Measurements from ENCODE around the gene REEP1.
"Not testable (repeated sequence)": the region's sequence is repeated elsewhere in the genome, so short reads cannot be mapped to it uniquely, and the experiment has no call there.

REEP1 gene

GRCh38 chr2:86223140-86223926 lies 114.1 kb downstream of the REEP1 start:
- no peak for DNase-seq

- DNase-seq, result peak; percentile 30
These were observed 116.3 kb downstream of the REEP1 start for GRCh38 chr2:86221066-86221684.

GRCh38 chr2:86219896-86220295 lies 117.5 kb downstream of the REEP1 start:
- no peak for DNase-seq

- no peak for DNase-seq
These were observed 119.3 kb downstream of the REEP1 start for GRCh38 chr2:86218124-86218523.

GRCh38 chr2:86216575-86217555 lies 120.6 kb downstream of the REEP1 start:
- no peak for DNase-seq

- no peak for DNase-seq
These were observed 123.0 kb downstream of the REEP1 start for GRCh38 chr2:86214503-86214832.

- no peak for DNase-seq
These were observed 123.5 kb downstream of the REEP1 start for GRCh38 chr2:86213699-86214502.

GRCh38 chr2:86213056-86213455 lies 124.4 kb downstream of the REEP1 start:
- DNase-seq, result no peak

GRCh38 chr2:86211796-86212188 lies 125.6 kb downstream of the REEP1 start:
- DNase-seq, result no peak

GRCh38 chr2:86211033-86211795 lies 126.2 kb downstream of the REEP1 start:
- no peak for DNase-seq

- no peak for DNase-seq
These were observed 133.0 kb downstream of the REEP1 start for GRCh38 chr2:86204458-86204857.

GRCh38 chr2:86203614-86204013 lies 133.8 kb downstream of the REEP1 start:
- DNase-seq, result no peak

GRCh38 chr2:86202702-86203101 lies 134.7 kb downstream of the REEP1 start:
- no peak for DNase-seq

GRCh38 chr2:86202336-86202692 lies 135.1 kb downstream of the REEP1 start:
- no peak for DNase-seq

- no peak for DNase-seq
These were observed 135.6 kb downstream of the REEP1 start for GRCh38 chr2:86201671-86202335.

- not testable (repeated sequence) for DNase-seq
These were observed 136.9 kb downstream of the REEP1 start for GRCh38 chr2:86200564-86200963.

GRCh38 chr2:86199834-86200177 lies 137.6 kb downstream of the REEP1 start:
- DNase-seq, result no peak

GRCh38 chr2:86195808-86196387 lies 141.5 kb downstream of the REEP1 start:
- DNase-seq, result no peak

- peak; percentile 91 for DNase-seq
These were observed 142.2 kb downstream of the REEP1 start, which contains the start of gene IMMT for GRCh38 chr2:86195055-86195807. IMMT (minus strand) TSS chr2:86195462; CDS start chr2:86195382, 80 bp downstream.

GRCh38 chr2:86194751-86195054 lies 142.7 kb downstream of the REEP1 start:
- DNase-seq, result no peak
